NK-92 (cell line): ENCODE data around the gene ANKRD44.
"Not testable (repeated sequence)": the region's sequence is repeated elsewhere in the genome, so short reads cannot be mapped to it uniquely, and the experiment has no call there.

Source experiments
- DNase-seq: peaks from one replicate; lab custom pipeline; 2025; ENCODE audit not compliant: unreplicated experiment; lab: John Stamatoyannopoulos, UW

ANKRD44 gene

GRCh38 chr2:197292619-197293018, 18.0 kb downstream of the ANKRD44 start:
- no peak for DNase-seq

GRCh38 chr2:197287596-197287932, 23.0 kb downstream of the ANKRD44 start:
- DNase-seq, result not testable (repeated sequence)

DNA sequence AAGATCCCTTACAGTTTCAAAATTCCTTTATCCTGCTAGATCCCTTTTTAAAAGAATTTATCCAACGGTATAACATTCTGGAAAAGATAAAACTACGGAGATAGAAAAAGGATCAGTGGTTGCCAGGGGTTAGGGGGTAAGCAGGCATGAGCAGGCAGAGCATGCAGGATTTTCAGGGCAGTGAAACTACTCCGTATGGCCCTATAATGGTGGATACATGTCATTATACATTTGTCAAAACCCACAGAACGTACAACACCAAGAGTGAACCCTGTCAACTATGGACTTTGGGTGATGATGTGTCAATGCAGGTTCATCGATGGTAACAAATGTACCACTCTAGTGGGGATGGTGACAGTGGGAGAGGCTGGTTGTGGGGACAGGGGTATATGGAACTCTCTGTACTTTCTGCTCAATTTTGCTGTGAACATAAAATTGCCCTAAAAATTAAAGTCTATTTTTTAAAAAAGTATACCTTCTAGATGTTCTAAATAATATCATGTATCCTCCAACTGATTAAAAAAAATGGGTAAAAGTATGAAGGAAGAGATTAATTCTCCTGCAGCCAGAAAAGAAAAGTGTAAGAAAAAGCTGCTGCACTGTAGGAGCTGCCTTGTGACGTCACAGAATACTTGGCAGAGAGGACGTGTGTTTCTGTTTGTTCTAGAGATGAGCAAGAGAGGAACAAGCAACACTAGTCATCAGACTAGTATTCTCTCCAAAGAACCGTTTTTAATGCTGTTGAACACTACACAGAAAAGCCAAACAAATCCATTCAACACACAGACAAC, 23.6 kb downstream of the ANKRD44 start:
- DNase-seq, result no peak

DNA sequence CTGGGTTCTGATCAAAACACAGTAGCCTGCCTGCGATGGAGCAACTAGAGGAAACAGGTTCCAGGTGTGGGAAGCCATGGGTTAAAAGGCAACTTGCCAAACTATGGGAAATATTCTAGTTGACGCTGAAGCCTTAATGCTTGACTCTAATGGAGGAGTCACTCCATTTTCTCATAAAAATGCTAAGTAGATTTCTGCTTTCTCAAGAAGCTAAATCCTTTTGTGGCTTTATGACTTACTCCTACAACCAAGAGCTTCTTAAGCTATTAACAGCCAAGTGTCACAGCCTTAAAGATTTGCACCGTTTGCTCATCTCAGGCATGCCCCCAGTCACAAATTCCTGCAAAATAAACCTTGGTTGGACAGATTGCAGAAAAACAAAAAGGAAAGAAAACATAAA, 25.2 kb downstream of the ANKRD44 start:
- no peak for DNase-seq

DNA sequence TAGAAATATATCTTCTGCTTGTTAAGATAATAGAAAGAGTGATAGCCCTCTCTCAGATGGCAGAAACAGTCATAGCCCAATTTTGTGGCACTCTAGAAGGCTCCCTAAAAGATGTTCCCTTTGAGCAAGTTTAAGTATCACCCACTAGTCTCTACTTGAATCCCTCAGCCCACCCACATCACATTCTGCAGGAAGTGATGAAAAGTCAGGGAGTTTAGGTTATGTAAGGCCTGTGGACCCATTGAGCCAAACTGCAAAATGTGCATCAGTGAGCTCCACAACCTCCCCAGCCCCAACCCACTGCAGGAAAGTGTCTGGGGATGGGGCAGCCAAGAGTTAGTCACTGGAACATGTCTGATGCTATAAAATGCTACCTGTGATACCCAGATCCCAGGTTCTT, 25.6 kb downstream of the ANKRD44 start:
- DNase-seq, result no peak

DNA sequence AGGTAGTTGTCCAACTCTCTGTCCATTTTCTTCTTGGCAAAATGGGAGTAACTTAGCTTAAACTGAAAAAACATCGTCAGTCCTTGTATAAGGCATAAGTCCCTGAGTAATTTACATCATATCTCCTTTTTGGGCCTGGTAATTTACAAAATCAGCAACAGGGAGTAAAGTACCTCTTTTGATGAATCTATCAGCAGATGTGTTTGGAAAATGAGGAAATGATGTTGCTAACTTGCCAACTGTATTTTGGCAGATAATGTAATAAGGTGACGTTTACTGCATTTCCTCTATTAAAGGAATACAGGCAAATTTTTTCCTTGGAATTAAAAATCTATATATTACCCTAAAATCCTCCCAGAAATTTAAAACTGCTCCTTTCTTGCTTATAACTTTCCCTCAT, 29.2 kb downstream of the ANKRD44 start:
- no peak for DNase-seq

DNA sequence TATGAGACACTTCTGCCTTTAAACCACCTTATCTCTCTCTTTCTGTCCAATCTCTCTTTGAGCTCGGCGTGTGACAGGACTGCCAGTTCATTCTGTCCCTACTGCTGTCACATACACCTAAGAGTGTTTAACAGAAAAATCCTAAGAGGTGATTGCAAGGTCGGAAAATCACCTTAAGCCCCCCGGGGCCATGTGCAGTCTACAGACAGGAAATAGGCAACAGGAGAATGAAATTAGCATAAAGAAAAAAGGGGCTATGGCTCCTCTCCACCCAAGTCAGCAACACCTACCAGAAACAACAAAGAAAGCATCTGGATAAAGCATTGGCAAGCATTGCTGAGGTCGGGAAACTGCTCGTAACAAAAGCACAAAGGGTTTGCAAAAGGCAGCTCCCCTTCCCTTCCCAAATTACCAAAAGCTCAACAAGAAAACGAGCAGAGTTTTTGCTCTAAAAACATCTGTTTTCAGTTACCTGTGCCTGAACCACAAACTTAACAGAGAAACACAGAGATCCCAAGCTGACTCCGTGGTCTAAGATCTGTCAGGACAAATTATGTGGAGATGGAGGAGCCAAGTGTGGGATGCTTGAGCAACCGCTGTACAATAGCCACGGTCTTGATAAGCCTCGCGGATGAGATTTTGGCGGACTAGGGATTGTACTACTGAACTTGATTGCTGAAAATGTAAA, 30.4 kb downstream of the ANKRD44 start:
- DNase-seq, result no peak

GRCh38 chr2:197278799-197279763, 31.5 kb downstream of the ANKRD44 start:
- no peak for DNase-seq

DNA sequence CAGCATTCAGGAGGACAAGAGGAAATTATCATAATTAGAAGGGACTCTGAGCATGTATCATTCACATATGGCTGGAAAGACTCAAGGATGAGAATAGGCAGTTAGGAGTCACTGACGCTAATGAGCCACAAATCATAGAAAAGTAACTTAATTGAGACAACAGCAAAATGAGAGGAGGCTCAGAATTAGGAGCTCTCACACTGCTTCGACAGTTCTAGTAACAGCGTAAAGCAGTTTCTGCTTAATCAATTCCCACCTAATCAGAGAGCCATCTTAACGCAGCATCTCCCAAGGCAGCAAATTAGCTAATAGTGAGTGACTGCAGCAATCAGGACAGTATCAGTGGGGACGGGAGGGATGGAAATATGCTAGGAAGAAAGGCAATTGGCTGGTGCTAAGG, 32.8 kb downstream of the ANKRD44 start:
- DNase-seq, result no peak

DNA sequence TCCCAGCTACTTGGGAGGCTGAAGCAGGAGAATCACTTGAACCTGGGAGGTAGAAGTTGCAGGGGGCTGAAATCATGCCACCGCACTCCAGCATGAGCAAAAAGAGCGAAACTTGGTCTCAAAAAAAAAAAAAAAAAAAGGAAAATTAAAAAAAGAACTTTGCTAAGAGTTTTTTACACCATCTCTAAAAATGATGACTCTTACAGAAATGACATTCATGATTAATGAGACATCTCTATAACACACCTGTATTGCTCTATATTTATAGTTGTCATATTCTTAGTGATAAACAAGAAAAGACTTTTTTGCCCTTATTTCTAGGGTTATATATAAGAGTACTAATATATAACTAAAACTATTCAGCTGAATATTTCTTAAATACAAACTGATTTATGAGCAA, 34.4 kb downstream of the ANKRD44 start:
- no peak for DNase-seq

- no peak for DNase-seq
These were observed 35.6 kb downstream of the ANKRD44 start for GRCh38 chr2:197274937-197275336.

- no peak for DNase-seq
These were observed 36.2 kb downstream of the ANKRD44 start for GRCh38 chr2:197274349-197274748.

DNA sequence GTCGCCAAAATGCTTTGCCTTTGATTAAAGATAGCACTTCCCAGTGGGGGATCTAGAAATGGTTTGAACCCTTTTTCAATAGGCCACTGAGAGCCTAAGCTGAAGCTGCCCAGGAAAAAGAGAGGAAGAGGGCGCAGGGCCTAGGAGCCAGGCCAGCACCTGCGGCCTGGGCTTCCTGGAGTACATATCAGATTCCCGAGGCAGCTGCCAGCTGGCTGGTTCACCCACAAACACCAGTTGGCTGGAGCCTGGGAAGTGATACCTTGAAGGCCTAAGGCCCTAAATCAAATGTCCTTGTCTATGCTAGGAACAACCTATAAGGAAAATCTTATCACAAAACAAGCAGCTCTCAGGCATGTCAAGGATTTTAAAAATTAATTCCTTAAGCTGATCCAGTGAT, 37.1 kb downstream of the ANKRD44 start:
- DNase-seq, result no peak

- no peak for DNase-seq
These were observed 40.0 kb downstream of the ANKRD44 start for GRCh38 chr2:197270601-197271000.

DNA sequence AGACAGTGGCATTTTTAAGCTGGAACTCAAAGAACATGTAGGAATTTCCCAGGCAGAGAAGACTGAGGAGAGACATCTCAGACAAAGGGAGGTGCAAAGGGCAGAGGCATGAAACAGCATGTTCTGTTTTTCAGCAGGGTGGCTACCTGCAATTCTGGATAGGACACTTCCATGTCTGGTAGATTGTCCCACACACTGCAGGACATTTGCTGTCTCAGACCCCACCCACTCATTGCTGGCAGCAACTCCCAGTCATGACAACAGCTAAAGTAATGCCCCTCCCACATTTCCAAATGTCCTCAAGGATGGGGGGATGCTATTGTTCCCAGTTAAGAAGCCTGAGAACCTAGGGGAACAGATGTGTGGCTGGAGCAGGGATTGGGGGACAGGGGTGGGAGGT, 40.8 kb downstream of the ANKRD44 start:
- no peak for DNase-seq

DNA sequence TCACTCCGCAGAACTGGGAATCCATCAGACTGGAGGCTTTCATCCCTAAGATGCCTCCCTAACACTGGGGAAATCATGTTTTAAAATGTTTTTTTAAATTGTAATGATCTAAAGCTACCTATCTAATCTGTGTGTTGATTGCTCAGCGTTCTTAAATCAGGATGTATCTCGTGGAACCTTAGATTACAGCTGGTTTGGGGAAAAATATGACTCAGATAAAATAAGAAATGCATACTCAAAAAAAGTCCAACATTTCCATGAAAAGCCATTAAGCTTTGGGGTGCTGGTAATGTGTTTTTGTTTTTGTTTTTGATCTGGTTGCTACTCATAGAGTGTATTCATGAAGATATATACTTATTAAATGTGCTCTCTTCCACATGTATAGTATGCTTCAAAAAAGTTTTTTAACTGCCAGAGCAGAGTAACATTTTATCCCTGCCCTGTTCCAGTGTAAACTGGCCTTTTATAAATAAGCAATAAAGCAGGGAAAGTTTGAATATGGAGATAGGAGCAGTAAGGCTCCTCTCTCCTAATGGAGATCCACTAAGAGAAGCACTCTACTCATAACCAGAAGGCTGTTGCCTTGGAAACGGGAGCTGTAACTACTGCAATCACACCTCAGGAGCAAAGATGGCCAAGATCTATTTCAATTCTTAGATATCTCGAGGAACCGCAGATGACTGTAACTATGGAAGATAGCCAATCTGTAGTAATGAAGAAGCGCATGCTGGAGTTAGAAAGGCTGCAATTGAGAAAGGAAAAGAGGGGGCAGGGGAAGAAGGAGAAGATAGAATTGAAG, 41.6 kb downstream of the ANKRD44 start:
- DNase-seq, result no peak

DNA sequence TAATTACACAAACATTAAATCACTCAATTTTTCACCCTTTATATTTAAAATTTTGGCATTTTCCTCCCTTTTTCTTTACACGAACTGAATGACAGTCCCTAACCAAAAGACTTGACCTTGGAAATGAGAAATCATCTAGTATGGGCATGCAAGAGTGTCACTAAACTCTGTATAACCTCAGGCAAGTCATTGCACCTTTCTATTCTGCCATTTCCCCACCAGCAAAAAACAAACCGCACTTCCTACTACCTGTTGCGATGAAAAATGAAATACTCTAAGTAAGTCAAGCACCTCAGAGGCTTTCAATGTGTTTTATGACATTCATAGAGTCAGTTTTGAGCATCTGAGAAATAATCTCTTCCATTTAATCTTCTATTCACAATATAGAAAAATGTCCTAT, 44.1 kb downstream of the ANKRD44 start:
- DNase-seq, result no peak

DNA sequence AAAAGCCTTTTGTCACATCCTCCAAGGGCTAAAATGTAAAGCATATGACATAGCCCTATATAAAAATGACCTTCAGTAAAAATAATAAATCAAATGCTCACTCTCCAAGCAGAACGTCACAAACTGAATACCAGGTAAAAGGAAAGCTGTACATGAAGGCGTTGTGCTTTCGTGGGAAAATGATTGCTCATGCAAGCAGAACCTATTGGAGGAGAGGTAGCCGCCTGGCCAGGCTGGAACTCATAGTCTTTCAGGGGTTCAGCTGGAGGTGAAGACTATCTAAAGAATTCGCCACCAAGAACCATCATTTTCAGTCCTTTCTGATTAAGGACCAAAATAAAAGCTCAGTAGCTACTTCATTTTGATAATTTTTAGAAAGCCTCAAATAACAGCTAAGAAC, 44.7 kb downstream of the ANKRD44 start:
- no peak for DNase-seq

DNA sequence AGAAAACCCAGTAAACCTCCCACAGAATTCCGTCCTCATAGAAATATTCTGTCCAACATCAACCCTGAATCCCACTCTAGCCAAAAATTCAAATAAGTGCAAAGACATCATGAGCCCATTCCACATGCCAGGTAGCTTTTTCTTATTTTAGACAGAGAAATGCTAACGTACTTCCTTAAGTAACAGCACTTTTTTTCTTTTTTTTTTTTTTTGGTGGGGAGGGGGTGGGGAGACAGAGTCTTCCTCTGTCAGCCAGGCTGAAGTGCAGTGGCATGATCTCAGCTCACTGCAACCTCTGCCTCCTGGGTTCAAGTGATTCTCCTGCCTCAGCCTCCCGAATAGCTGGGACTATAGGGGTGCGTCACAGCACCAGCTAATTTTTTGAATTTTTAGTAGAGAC, 45.5 kb downstream of the ANKRD44 start:
- DNase-seq, result no peak

DNA sequence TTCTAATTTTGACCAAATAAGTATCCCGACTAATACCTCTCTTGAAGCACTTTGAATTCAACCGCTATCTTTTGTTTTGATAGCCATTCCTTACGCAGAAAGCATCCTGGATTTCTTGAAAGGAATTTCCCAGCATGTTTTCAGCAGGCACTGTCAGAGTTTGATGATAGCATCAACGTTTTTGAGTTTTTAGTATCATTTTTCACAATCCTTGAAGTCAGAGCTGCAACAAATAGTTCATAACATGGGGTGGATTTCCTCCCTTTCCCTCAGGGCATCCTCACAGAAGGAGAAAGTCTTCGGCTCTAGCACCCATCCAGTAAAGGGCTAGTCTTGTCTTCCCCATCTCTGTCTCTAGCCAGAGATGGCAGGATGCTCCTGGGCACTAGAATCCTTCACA, 46.2 kb downstream of the ANKRD44 start:
- DNase-seq, result no peak

GRCh38 chr2:197263077-197263476, 47.5 kb downstream of the ANKRD44 start:
- no peak for DNase-seq
